ENCODE measurements around the gene ZNF267. TPM values are rescaled to one million over a fixed set of nuclear protein-coding genes. Genes with fewer than 3 reads are reported as not detected.
"Not testable (repeated sequence)": the region's sequence is repeated elsewhere in the genome, so short reads cannot be mapped to it uniquely, and the experiment has no call there.

ZNF267 gene
- total RNA-seq, 1 experiment from 2014 or later, result 24.2 TPM

DNA sequence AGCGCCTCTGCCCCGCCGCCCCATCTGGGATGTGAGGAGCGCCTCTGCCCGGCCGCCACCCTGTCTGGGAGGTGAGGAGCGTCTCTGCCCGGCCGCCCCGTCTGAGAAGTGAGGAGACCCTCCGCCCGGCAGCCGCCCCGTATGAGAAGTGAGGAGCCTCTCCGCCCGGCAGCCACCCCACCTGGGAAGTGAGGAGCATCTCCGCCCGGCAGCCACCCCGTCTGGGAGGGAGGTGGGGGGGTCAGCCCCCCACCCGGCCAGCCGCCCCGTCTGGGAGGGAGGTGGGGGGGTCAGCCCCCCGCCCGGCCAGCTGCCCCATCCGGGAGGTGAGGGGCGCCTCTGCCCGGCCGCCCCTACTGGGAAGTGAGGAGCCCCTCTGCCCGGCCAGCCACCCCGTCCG lies 37.2 kb upstream of the ZNF267 start:
- BruUV-seq (replicated peaks); ATAC-seq; in situ Hi-C loops (cut with HindIII; ENCODE audit: low pct_unique_long_range_greater_than_20kb, low sequenced_read_pairs); H3K27ac ChIP-seq (ENCODE audit: low read length); H3K9me3 ChIP-seq (ENCODE audit: control insufficient read depth, insufficient read depth, low read depth, low read length); DNase-seq (ENCODE audit: low read depth, low spot score); H3K4me3 ChIP-seq (ENCODE audit: low read depth in 2 of 2, low read length in 2 of 2); POLR2A ChIA-PET; CTCF ChIA-PET; intact Hi-C loops (cut with micrococcal nuclease; ENCODE audit: unreplicated experiment); H3K27me3 ChIP-seq (ENCODE audit: control insufficient read depth, insufficient read depth, low read length); H3K36me3 ChIP-seq (ENCODE audit: control insufficient read depth, insufficient read depth, low read length); H3K4me1 ChIP-seq (ENCODE audit: control insufficient read depth, insufficient read depth, low read length): not testable (repeated sequence)

DNA sequence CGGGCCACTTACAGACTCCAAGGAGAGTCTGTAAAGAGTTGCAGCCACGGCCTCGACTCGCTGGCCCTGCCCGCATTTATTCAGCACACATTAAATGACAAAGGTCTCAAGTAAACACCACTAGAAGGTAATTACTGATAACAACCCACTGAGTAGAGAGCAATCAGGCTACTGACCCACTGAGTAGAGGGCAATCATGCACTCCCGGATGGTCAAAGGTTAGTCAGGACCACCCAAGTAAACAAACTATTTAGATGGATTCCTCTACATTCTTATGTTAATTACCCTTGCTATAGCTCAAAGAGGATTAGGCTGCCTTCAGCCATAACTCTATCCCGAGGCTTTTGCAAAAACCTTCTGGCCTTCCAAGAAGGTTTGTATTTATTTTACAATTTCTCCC lies 30.7 kb upstream of the ZNF267 start:
- no TSS peak for BruUV-seq (replicated peaks)
- no peak overlapping the region for H3K4me3 ChIP-seq (ENCODE audit: low read depth in 2 of 2, low read length in 2 of 2)
- H3K9me3 ChIP-seq (ENCODE audit: control insufficient read depth, insufficient read depth, low read depth, low read length), result 0 out of 2 replicates have a peak, but pooled peaks cover 7% of the 10 kb centered on the region
- no peak for ATAC-seq
- intact Hi-C loops (cut with micrococcal nuclease; ENCODE audit: unreplicated experiment) (no loop called here), in situ Hi-C loops (cut with HindIII; ENCODE audit: low pct_unique_long_range_greater_than_20kb, low sequenced_read_pairs) (no loop called here)
- H3K4me1 ChIP-seq (ENCODE audit: control insufficient read depth, insufficient read depth, low read length), result no peaks in the 10 kb centered on the region
- H3K36me3 ChIP-seq (ENCODE audit: control insufficient read depth, insufficient read depth, low read length), result no peaks in the 10 kb centered on the region
- no peak overlapping the region for H3K27ac ChIP-seq (ENCODE audit: low read length)
- ChIA-PET CTCF (no interaction called here), POLR2A (no interaction called here)
- 0 out of 2 replicates have a peak, but pooled peaks cover 2% of the 10 kb centered on the region for H3K27me3 ChIP-seq (ENCODE audit: control insufficient read depth, insufficient read depth, low read length)
- DNase-seq (ENCODE audit: low read depth, low spot score), result no peak
- TF ChIP-seq, protein P1, sequence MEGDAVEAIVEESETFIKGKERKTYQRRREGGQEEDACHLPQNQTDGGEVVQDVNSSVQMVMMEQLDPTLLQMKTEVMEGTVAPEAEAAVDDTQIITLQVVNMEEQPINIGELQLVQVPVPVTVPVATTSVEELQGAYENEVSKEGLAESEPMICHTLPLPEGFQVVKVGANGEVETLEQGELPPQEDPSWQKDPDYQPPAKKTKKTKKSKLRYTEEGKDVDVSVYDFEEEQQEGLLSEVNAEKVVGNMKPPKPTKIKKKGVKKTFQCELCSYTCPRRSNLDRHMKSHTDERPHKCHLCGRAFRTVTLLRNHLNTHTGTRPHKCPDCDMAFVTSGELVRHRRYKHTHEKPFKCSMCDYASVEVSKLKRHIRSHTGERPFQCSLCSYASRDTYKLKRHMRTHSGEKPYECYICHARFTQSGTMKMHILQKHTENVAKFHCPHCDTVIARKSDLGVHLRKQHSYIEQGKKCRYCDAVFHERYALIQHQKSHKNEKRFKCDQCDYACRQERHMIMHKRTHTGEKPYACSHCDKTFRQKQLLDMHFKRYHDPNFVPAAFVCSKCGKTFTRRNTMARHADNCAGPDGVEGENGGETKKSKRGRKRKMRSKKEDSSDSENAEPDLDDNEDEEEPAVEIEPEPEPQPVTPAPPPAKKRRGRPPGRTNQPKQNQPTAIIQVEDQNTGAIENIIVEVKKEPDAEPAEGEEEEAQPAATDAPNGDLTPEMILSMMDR (IDR thresholded peaks at IDR 0.05), result no peak
- TF ChIP-seq TCF7L2 (IDR thresholded peaks at IDR 0.05; ENCODE audit: low read depth, low read length) (no peak), POLR2AphosphoS5 (IDR thresholded peaks at IDR 0.05; ENCODE audit: low read depth, low read length) (no peak), SIN3A (IDR thresholded peaks at IDR 0.05; ENCODE audit: borderline replicate concordance, insufficient read depth, low read depth, low read length) (no peak)
- TF ChIP-seq, protein P2, sequence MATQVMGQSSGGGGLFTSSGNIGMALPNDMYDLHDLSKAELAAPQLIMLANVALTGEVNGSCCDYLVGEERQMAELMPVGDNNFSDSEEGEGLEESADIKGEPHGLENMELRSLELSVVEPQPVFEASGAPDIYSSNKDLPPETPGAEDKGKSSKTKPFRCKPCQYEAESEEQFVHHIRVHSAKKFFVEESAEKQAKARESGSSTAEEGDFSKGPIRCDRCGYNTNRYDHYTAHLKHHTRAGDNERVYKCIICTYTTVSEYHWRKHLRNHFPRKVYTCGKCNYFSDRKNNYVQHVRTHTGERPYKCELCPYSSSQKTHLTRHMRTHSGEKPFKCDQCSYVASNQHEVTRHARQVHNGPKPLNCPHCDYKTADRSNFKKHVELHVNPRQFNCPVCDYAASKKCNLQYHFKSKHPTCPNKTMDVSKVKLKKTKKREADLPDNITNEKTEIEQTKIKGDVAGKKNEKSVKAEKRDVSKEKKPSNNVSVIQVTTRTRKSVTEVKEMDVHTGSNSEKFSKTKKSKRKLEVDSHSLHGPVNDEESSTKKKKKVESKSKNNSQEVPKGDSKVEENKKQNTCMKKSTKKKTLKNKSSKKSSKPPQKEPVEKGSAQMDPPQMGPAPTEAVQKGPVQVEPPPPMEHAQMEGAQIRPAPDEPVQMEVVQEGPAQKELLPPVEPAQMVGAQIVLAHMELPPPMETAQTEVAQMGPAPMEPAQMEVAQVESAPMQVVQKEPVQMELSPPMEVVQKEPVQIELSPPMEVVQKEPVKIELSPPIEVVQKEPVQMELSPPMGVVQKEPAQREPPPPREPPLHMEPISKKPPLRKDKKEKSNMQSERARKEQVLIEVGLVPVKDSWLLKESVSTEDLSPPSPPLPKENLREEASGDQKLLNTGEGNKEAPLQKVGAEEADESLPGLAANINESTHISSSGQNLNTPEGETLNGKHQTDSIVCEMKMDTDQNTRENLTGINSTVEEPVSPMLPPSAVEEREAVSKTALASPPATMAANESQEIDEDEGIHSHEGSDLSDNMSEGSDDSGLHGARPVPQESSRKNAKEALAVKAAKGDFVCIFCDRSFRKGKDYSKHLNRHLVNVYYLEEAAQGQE (IDR thresholded peaks at IDR 0.05; ENCODE audit: insufficient read depth in 1 of 2, low read depth in 2 of 2, low read length in 1 of 2), result no peak

DNA sequence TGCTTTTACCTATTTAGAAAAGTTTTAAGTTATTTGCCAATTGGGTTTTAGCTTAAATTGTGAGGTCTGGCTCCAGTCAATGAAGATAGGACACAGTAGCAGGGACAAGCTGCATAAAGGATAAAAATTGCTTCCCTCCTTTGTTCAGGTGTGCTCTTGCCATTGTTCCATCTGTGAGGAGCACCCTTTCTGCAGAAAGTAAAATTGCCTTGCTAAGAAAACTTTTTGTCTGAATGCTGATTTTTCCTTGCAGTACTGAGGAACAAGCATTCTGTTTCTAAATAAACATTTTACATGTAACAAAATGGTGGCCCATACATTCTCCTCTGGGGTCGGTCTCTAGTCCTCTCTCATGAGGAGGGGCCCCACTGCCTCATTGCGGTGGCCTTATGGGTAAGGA lies 25.0 kb upstream of the ZNF267 start:
- H3K4me1 ChIP-seq (ENCODE audit: control insufficient read depth, insufficient read depth, low read length); H3K27me3 ChIP-seq (ENCODE audit: control insufficient read depth, insufficient read depth, low read length); H3K36me3 ChIP-seq (ENCODE audit: control insufficient read depth, insufficient read depth, low read length); in situ Hi-C loops (cut with HindIII; ENCODE audit: low pct_unique_long_range_greater_than_20kb, low sequenced_read_pairs); BruUV-seq (replicated peaks); H3K27ac ChIP-seq (ENCODE audit: low read length); ATAC-seq; intact Hi-C loops (cut with micrococcal nuclease; ENCODE audit: unreplicated experiment); H3K4me3 ChIP-seq (ENCODE audit: low read depth in 2 of 2, low read length in 2 of 2); POLR2A ChIA-PET; DNase-seq (ENCODE audit: low read depth, low spot score); CTCF ChIA-PET: not testable (repeated sequence)
- H3K9me3 ChIP-seq (ENCODE audit: control insufficient read depth, insufficient read depth, low read depth, low read length), result peaks cover 13% of the 10 kb centered on the region; the same call in 1 of the 2 replicates
